Activated naive CD8-positive, alpha-beta T cell treated with anti-CD3 and anti-CD28 coated beads, Interleukin-2, amount 10 ng/mL, durations not matched to agents 7 days and 5 days (primary cell): Measurements from ENCODE around the gene ZC3HAV1. TPM values are rescaled to one million over a fixed set of nuclear protein-coding genes. Genes with fewer than 3 reads are reported as not detected.
A peak's percentile ranks its signal among the peaks of the same experiment; 100 is the strongest.
"Not testable (repeated sequence)": the region's sequence is repeated elsewhere in the genome, so short reads cannot be mapped to it uniquely, and the experiment has no call there.

Source experiments
- ATAC-seq: fragments of 150-1000 bp; cut with Tn5 transposase; one replicate; pipeline ENCODE4 v1.10.0; 2021; ENCODE audit warnings: low read depth, moderate library complexity
- POLR2A ChIA-PET: fragments of 350-600 bp; sonication (Branson Sonifier 250); formaldehyde crosslinking; loops from one replicate; lab custom pipeline; 2021; ENCODE audit warnings: antibody characterized with exemption; lab: Charles Lee
- DNase-seq: peaks from one replicate; pipeline ENCODE4 v3.0.0; 2021
- H3K27ac Mint-ChIP-seq: one replicate; pipeline ENCODE4 v1.8.0; 2022; ENCODE audit warnings: mild to moderate bottlenecking, mixed read lengths
- H3K27me3 Mint-ChIP-seq: one replicate; pipeline ENCODE4 v1.8.0; 2022; ENCODE audit warnings: mild to moderate bottlenecking, moderate library complexity, mixed read lengths
- H3K36me3 Mint-ChIP-seq: one replicate; pipeline ENCODE4 v1.8.0; 2021; ENCODE audit warnings: mild to moderate bottlenecking, mixed read lengths
- H3K4me1 Mint-ChIP-seq: one replicate; pipeline ENCODE4 v1.8.0; 2021; ENCODE audit warnings: mixed read lengths
- H3K4me3 Mint-ChIP-seq: one replicate; pipeline ENCODE4 v1.8.0; 2022; ENCODE audit warnings: mild to moderate bottlenecking, moderate library complexity, mixed read lengths
- H3K9me3 Mint-ChIP-seq: one replicate; pipeline ENCODE4 v1.8.0; 2021; ENCODE audit warnings: mixed read lengths
- total RNA-seq, 2 experiments: library from RNA; stranded (reverse); gene quantifications; one replicate each; pipeline ENCODE4 v1.2.3, GENCODE V29; 2021

Gene ZC3HAV1
- total RNA-seq, 2 experiments from 2014 or later, result 136 TPM

- H3K9me3 Mint-ChIP-seq, result no peaks in the 10 kb centered on the region
- peak overlapping the region; percentile 86 for H3K4me3 Mint-ChIP-seq
- ATAC-seq (no peak), DNase-seq (no peak)
- POLR2A ChIA-PET, result interaction anchor here (1.0 to 3.6 kb wide), 10 partner anchors 10 to 266 kb away, joined by 3 to 157 read pairs (median 25); partner anchors contain the start of genes LUC7L2 and ZC3HAV1
- H3K27me3 Mint-ChIP-seq, result no peaks in the 10 kb centered on the region
- H3K4me1 Mint-ChIP-seq, result peaks cover 79% of the 10 kb centered on the region
- H3K36me3 Mint-ChIP-seq, result peaks cover 63% of the 10 kb centered on the region
- peak overlapping the region; percentile 93 for H3K27ac Mint-ChIP-seq
These were observed 15.5 kb downstream of the ZC3HAV1 start for GRCh38 chr7:139094030-139094429.

GRCh38 chr7:139093512-139093911, 16.0 kb downstream of the ZC3HAV1 start:
- H3K9me3 Mint-ChIP-seq, ATAC-seq, DNase-seq, H3K27me3 Mint-ChIP-seq: not testable (repeated sequence)
- Mint-ChIP-seq H3K36me3 (peaks cover 66% of the 10 kb centered on the region), H3K4me1 (peaks cover 77% of the 10 kb centered on the region), H3K27ac (peak overlapping the region; percentile 93), H3K4me3 (peak overlapping the region; percentile 86)
- POLR2A ChIA-PET, result interaction anchor here (1.0 to 3.6 kb wide), 9 partner anchors 9 to 266 kb away, joined by 3 to 157 read pairs (median 32); partner anchors contain the start of genes LUC7L2 and ZC3HAV1

GRCh38 chr7:139092090-139092796, 17.3 kb downstream of the ZC3HAV1 start:
- H3K9me3 Mint-ChIP-seq, result peaks cover 2% of the 10 kb centered on the region
- DNase-seq, result no peak
- POLR2A ChIA-PET, result interaction anchor here (1.0 to 3.0 kb wide), 3 partner anchors 11 to 18 kb away, joined by 3 to 36 read pairs (median 12); no protein-coding TSS in a partner anchor

DNA sequence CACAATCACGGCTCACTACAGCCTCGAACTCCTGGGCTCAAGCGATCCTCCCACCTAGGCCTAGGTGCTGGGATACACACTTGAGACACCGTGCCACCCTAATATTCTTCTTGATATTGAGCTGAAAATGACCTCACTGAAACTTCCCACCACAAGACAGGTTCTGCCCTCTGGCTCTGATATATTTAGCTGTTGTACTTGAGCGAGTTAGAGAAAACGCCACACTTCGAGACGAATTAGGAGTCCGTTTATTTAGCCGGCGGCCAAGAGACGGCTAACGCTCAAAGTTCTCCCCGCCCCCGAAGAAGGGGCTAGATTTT, 17.9 kb downstream of the ZC3HAV1 start:
- H3K9me3 Mint-ChIP-seq, result peaks cover 6% of the 10 kb centered on the region
- DNase-seq, result no peak
- H3K4me1 Mint-ChIP-seq, result peaks cover 80% of the 10 kb centered on the region
- peaks cover 75% of the 10 kb centered on the region for H3K36me3 Mint-ChIP-seq
- no peak for ATAC-seq
- no peaks in the 10 kb centered on the region for H3K27me3 Mint-ChIP-seq
- H3K4me3 Mint-ChIP-seq, result peak overlapping the region; percentile 86
- POLR2A ChIA-PET, result interaction anchor here (0.6 to 3.0 kb wide), 4 partner anchors 12 to 188 kb away, joined by 3 to 36 read pairs (median 8); no protein-coding TSS in a partner anchor
- H3K27ac Mint-ChIP-seq, result peak overlapping the region; percentile 93

More at GRCh38 chr7:139092090-139092796, 17.3 kb downstream of the ZC3HAV1 start:
- H3K4me3 Mint-ChIP-seq, result peak overlapping the region; percentile 86
- H3K36me3 Mint-ChIP-seq, result peaks cover 73% of the 10 kb centered on the region
- H3K27ac Mint-ChIP-seq, result peak overlapping the region; percentile 93
- H3K4me1 Mint-ChIP-seq, result peaks cover 77% of the 10 kb centered on the region
- no peaks in the 10 kb centered on the region for H3K27me3 Mint-ChIP-seq
- ATAC-seq, result no peak

DNA sequence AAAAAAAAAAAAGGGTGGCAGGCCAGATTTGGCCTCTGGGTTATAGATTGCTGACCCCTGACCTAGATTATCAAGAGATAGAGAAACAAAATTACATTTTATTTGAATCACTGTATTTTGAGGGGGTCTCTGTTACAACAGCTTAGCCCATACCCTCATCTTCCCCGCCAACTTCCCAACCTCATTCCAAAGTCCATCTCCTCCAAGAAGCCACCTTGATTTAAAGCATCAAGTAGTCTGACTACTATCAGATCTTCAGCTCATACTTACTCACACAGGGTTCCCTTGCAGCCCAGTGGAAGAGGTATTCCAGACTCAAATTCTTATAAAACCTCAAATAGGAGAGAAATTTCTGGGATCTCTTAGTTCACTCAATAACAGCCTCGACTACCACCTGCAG, 20.4 kb downstream of the ZC3HAV1 start:
- peaks cover 6% of the 10 kb centered on the region for H3K9me3 Mint-ChIP-seq
- DNase-seq (no peak), ATAC-seq (no peak)
- H3K4me1 Mint-ChIP-seq, result peaks cover 80% of the 10 kb centered on the region
- H3K4me3 Mint-ChIP-seq, result no peak overlapping the region
- H3K27me3 Mint-ChIP-seq, result no peaks in the 10 kb centered on the region
- H3K27ac Mint-ChIP-seq, result peak overlapping the region; percentile 37
- H3K36me3 Mint-ChIP-seq, result peaks cover 72% of the 10 kb centered on the region
- POLR2A ChIA-PET, result interaction anchor here (0.6 to 2.5 kb wide), 2 partner anchors 15 to 16 kb away, joined by 4 to 13 read pairs; no protein-coding TSS in a partner anchor

- ATAC-seq (no peak), DNase-seq (no peak)
- Mint-ChIP-seq H3K4me1 (peaks cover 77% of the 10 kb centered on the region), H3K9me3 (peaks cover 6% of the 10 kb centered on the region), H3K36me3 (peaks cover 70% of the 10 kb centered on the region), H3K27me3 (no peaks in the 10 kb centered on the region), H3K4me3 (peak overlapping the region; percentile 38), H3K27ac (peak overlapping the region; percentile 60)
- POLR2A ChIA-PET, result interaction anchor here (0.6 to 2.5 kb wide), 7 partner anchors 13 to 1310 kb away, joined by 3 to 13 read pairs (median 4); no protein-coding TSS in a partner anchor
These were observed 21.3 kb downstream of the ZC3HAV1 start for GRCh38 chr7:139088268-139088667.

- no peaks in the 10 kb centered on the region for H3K27me3 Mint-ChIP-seq
- H3K4me1 Mint-ChIP-seq, result peaks cover 70% of the 10 kb centered on the region
- peaks cover 6% of the 10 kb centered on the region for H3K9me3 Mint-ChIP-seq
- DNase-seq (no peak), ATAC-seq (no peak)
- POLR2A ChIA-PET, result interaction anchor here (1.3 to 2.5 kb wide), 3 partner anchors 12 to 28 kb away, joined by 3 to 13 read pairs (median 5); no protein-coding TSS in a partner anchor
- peak overlapping the region; percentile 18 for H3K4me3 Mint-ChIP-seq
- H3K36me3 Mint-ChIP-seq, result peaks cover 66% of the 10 kb centered on the region
- H3K27ac Mint-ChIP-seq, result peak overlapping the region; percentile 31
These were observed 22.3 kb downstream of the ZC3HAV1 start for GRCh38 chr7:139087212-139087611.

GRCh38 chr7:139086454-139086853, 23.1 kb downstream of the ZC3HAV1 start:
- no peaks in the 10 kb centered on the region for H3K27me3 Mint-ChIP-seq
- DNase-seq (no peak), ATAC-seq (no peak)
- H3K4me1 Mint-ChIP-seq, result peaks cover 67% of the 10 kb centered on the region
- H3K4me3 Mint-ChIP-seq, result peak overlapping the region; percentile 25
- H3K9me3 Mint-ChIP-seq, result peaks cover 6% of the 10 kb centered on the region
- H3K27ac Mint-ChIP-seq, result peak overlapping the region; percentile 9
- peaks cover 64% of the 10 kb centered on the region for H3K36me3 Mint-ChIP-seq
- POLR2A ChIA-PET, result interaction anchor here (1.0 to 4.7 kb wide), 2 partner anchors 8 to 24 kb away, joined by 3 to 33 read pairs; no protein-coding TSS in a partner anchor

DNA sequence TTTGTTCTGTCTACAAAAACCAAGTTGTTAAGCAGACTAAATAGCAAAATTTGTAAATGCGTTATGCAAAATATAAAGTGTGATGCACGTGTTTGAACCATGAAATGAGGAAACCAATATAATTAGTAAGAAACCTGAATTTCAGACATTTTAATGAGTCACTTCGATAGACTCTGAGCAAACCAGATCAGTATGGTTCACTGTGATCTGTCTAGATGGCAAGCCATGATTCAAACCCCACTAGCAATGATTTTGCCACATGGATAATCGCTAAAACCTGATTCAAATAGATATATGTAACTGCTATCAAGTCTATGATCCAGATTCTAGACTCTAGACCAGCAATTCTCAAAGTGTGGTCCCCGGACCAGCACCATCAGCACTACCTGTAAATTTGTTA, 24.8 kb downstream of the ZC3HAV1 start:
- H3K27me3 Mint-ChIP-seq, result no peaks in the 10 kb centered on the region
- peaks cover 75% of the 10 kb centered on the region for H3K4me1 Mint-ChIP-seq
- H3K27ac Mint-ChIP-seq, result peak overlapping the region; percentile 83
- no peak overlapping the region for H3K4me3 Mint-ChIP-seq
- POLR2A ChIA-PET, result interaction anchor here (3.0 to 4.7 kb wide), 2 partner anchors 10 to 20 kb away, joined by 14 to 33 read pairs; no protein-coding TSS in a partner anchor
- ATAC-seq (no peak), DNase-seq (no peak)
- peaks cover 6% of the 10 kb centered on the region for H3K9me3 Mint-ChIP-seq
- H3K36me3 Mint-ChIP-seq, result peaks cover 74% of the 10 kb centered on the region

DNA sequence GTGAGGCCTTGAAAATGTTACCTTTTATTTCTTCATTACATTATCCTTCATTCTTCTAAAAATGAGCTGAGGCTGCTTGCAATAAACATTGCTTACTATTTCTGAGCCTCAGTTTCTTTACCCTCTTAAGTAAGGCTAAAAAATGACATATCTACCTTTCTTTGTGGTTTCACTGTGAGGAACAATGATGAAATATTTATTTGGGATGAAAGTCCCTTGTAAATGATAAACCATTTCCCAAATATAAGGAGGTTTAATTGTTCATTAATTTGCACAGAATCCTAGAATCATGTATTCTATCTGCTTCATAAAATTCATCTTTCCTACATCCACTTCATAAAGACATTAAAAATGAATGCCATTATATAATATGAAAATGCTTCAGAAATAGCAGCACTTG, 27.9 kb downstream of the ZC3HAV1 start:
- Mint-ChIP-seq H3K36me3 (peaks cover 59% of the 10 kb centered on the region), H3K9me3 (no peaks in the 10 kb centered on the region), H3K27ac (peak overlapping the region; percentile 68), H3K4me1 (peaks cover 74% of the 10 kb centered on the region), H3K27me3 (no peaks in the 10 kb centered on the region), H3K4me3 (peak overlapping the region; percentile 62)
- ATAC-seq, result no peak
- DNase-seq, result no peak
- POLR2A ChIA-PET, result no interaction called here

DNA sequence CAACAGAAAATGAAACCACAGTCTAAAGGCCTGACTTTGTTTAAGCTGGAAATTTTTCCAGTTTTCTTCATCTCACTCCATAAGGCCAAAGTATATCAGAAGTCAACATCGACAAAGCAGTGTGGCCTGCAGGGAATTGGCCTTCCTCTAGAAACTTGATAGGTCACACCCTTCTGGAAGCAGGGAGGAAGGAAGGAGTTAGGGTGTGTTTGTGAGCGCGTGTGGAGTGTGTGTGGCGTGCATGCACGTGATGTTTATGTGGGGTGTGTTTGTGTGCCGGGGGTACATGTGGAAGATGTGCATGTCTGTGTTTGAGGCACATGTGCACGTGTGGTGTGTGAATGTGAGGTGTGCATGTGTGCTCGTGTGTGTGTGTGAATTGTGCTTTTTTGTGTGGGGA, 28.6 kb downstream of the ZC3HAV1 start:
- Mint-ChIP-seq H3K4me3 (peak overlapping the region; percentile 62), H3K27ac (peak overlapping the region; percentile 68), H3K9me3 (no peaks in the 10 kb centered on the region), H3K4me1 (peaks cover 72% of the 10 kb centered on the region), H3K27me3 (no peaks in the 10 kb centered on the region), H3K36me3 (peaks cover 58% of the 10 kb centered on the region)
- DNase-seq (no peak), ATAC-seq (peak; percentile 8)
- POLR2A ChIA-PET, result interaction anchor here (0.7 to 1.0 kb wide), 3 partner anchors 14 to 20 kb away, joined by 3 to 7 read pairs (median 4); no protein-coding TSS in a partner anchor

- POLR2A ChIA-PET, result interaction anchor here (0.5 to 1.0 kb wide), 4 partner anchors 15 to 69 kb away, joined by 3 to 7 read pairs (median 4); no protein-coding TSS in a partner anchor
- Mint-ChIP-seq H3K4me1 (peaks cover 68% of the 10 kb centered on the region), H3K27ac (peak overlapping the region; percentile 65), H3K4me3 (peak overlapping the region; percentile 8), H3K9me3 (no peaks in the 10 kb centered on the region), H3K36me3 (peaks cover 51% of the 10 kb centered on the region), H3K27me3 (no peaks in the 10 kb centered on the region)
- no peak for ATAC-seq
- DNase-seq, result no peak
These were observed 29.7 kb downstream of the ZC3HAV1 start for GRCh38 chr7:139079861-139080260.

DNA sequence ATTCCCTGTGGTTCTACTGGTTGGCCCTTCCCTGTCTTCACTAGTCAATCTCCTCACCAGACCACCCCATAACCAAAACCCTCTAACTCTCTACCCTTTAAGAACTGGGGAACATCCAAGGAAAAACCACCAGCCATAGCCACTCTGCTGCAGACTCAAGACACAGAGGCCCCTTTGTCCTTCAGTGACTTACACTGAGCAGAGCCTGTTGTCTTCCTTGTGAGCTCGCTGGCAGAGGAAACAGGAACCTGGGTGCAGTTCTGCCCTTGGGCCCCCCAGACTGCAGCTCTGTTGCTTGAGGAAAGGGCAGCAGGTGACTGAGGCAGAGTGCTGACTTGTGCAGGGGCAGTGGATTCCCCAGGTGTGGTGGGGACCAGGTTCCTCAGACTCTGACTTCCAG, 30.6 kb downstream of the ZC3HAV1 start:
- ATAC-seq (peak; percentile 7), DNase-seq (no peak)
- Mint-ChIP-seq H3K4me3 (no peak overlapping the region), H3K9me3 (no peaks in the 10 kb centered on the region), H3K36me3 (peaks cover 49% of the 10 kb centered on the region), H3K4me1 (peaks cover 63% of the 10 kb centered on the region), H3K27me3 (no peaks in the 10 kb centered on the region), H3K27ac (peak overlapping the region; percentile 78)
- POLR2A ChIA-PET, result interaction anchor here (0.6 to 2.2 kb wide), 2 partner anchors 16 to 26 kb away, joined by 5 to 19 read pairs; no protein-coding TSS in a partner anchor
